T-helper 2 cell treated with Interferon-gamma antibody and Interleukin-4, amounts not matched to agents 100 ng/mL and 5 ng/mL, for 36 hours (primary cell): ENCODE measurements around the gene STRN. TPM values are rescaled to one million over a fixed set of nuclear protein-coding genes. Genes with fewer than 3 reads are reported as not detected.
"Not testable (repeated sequence)": the region's sequence is repeated elsewhere in the genome, so short reads cannot be mapped to it uniquely, and the experiment has no call there.

Source experiments
- intact Hi-C: fragments of 100-400 bp; cut with micrococcal nuclease; formaldehyde crosslinking; loops from one replicate; pipeline ENCODE4 v1.15.1; 2023
- total RNA-seq: library from RNA; stranded (reverse); gene quantifications from 2 replicates; pipeline ENCODE4 v1.2.3, GENCODE V29; 2022

Gene STRN, protein sequence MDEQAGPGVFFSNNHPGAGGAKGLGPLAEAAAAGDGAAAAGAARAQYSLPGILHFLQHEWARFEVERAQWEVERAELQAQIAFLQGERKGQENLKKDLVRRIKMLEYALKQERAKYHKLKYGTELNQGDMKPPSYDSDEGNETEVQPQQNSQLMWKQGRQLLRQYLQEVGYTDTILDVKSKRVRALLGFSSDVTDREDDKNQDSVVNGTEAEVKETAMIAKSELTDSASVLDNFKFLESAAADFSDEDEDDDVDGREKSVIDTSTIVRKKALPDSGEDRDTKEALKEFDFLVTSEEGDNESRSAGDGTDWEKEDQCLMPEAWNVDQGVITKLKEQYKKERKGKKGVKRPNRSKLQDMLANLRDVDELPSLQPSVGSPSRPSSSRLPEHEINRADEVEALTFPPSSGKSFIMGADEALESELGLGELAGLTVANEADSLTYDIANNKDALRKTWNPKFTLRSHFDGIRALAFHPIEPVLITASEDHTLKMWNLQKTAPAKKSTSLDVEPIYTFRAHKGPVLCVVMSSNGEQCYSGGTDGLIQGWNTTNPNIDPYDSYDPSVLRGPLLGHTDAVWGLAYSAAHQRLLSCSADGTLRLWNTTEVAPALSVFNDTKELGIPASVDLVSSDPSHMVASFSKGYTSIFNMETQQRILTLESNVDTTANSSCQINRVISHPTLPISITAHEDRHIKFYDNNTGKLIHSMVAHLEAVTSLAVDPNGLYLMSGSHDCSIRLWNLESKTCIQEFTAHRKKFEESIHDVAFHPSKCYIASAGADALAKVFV
- total RNA-seq: 34.5 and 35.2 TPM in 2 replicates

DNA sequence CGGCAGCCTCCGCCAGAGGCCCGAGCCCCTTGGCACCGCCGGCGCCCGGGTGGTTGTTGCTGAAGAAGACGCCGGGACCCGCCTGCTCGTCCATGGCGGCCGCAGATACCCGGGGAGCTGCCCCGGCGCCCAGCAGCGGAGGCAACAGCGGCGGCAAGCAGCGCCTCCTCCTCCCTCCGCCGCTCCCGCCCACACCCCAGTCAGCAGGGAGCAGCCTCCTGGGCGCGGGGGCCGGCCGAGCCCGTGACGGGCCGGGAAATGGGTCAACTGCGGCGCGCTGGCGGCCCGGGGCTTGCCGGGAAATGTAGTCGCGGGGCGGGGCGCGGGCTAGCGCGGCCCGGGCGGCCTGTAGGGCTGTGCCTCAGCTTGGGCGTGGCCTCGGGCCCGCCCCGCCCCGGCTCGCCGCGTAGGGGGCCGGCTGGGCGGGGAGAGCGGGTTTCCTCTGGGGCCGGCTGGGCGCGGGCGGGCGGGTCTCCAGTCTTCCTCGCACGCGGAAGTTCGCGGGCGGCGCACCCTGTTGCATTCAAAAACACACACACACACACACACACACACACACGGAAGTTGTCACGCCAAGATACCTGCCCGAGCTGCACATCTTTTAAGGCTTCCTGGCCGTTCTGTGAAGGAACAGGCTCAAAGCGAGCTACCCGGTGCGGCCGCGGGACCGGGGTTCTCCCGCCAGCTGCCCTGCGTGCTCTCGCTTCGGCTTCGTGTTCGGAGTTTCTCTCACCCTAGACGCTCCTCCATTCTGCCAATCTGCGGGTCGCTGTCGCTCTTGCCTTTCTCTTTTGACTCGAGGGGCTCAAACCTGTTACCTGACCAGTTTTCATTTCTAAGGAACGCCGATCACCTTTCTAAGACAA lies at the start of gene STRN:
Gene STRN, minus strand, starts transcription at position 167 of the 866 bp plus-strand sequence. Its CDS starts 73 bp downstream, at position 94.
- intact Hi-C loops: loop anchor here (1.0 to 10.0 kb wide), 7 partner anchors 39 to 1408 kb away; partner anchors contain the start of genes ATL2, CEBPZ, CEBPZOS and EIF2AK2

DNA sequence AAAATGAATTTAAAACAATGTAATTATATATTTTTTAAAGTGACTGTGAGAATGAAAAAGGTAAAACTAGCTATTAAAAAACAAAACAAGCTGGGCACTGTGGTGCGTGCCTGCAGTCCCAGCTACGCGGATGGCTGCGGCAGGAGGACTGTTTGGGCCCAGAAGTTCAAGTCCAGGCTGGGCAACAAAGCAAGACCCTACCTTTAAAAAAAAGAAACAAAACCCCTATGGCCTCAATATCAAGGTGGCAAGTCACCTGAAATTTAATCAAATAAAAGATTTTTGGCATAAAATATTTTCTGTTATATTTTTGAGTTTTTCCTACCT lies 46.9 kb upstream of the STRN start:
- intact Hi-C loops: no loop called here

DNA sequence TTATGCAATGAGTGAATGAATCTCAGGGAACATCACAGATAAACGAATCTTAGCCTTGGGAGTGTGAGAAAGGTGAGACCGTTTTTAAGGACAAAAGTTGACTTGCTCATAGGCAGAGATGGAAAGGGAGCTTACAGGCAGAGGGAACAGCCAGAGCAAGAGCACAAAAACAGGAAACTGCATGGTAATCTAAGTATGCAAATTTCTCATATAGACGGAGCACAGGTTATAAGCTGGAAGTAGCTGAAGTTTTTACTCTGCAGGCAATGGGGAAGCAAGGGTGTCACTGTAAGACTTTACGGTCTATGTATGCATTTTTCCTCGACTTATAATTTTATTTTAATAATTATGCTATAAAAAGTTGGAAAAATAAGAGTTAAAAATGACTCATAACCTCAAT lies 44.8 kb upstream of the STRN start:
- intact Hi-C loops: no loop called here

DNA sequence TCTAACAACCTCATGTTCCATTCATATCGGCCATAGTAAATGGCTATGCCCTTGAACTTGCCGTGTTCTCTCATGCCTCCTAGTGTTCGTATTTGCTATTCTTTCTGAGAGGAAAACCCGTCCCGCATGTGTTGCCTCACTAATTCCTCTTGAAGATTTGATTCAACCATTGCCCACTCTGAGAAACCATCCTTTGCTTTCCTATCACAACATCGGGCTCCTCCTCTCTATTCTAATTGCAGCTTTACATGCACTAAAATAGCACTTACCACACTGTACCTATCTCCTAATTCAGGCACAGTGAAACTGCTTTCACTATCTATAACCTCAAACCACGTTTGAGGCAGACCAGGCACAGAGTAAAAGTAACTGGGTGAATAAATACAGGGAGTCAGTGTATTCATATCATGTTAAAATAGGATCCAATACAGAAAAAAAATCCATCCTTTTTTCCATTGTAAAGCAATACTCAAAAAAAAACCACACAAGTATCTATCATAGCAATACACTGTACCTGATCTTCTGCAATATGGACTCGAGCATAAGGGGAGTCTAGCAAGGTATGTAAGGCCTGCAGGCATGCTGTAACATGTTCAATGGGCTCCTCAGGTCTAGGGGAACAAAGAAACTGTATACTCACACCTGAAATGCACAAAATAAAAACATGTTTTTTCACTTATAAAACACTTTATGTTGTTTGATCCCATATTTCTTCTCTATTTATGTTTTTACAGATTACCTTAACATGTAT lies 39.0 kb upstream of the STRN start:
- intact Hi-C loops: loop anchor here (1.0 kb wide), 2 partner anchors 39 to 225 kb away; partner anchors contain the start of gene STRN

DNA sequence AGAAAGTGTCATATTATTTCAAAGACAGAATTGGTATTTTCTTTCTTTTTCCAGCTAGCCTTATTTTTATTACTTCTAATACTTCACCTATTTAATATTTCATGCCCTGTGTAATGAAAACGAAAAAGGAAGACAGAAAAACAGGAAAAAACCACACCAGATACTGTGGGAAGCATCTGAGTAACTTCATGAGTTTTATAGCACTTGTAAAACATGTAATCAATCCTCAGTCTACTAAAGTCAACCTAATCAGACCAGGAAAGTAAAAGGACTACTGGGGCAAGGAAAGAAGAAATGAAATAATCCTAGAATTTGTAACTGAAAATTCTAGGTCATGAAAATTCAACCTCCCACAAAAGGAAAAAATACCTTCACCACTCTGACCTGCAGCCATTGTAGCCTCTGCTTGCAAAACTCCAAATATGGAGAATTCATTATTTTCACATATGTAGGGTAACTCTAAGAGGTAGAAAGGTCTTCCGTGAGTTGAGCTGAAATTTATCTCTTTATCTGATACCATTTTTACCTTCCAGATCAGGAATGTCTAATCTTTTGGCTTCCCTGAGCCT lies 34.7 kb upstream of the STRN start:
- intact Hi-C loops: no loop called here

DNA sequence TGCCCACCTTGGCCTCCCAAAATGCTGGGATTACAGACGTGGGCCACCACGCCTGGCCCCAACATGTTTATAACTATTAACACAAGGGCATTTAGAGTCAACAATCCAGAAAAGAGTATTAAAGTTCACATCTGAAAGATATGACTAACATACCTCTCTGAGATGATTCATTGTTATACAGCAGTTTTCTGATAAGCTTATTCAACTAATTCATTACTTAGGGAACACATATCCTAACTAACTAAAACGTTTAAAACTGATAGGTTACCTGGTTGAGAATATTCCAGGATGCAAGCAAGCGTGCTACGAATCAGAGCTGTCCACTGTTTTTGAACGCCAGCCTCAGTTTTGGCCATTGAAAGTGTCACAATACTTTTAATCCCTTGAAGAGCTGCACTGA lies 34.0 kb upstream of the STRN start:
- intact Hi-C loops: no loop called here

DNA sequence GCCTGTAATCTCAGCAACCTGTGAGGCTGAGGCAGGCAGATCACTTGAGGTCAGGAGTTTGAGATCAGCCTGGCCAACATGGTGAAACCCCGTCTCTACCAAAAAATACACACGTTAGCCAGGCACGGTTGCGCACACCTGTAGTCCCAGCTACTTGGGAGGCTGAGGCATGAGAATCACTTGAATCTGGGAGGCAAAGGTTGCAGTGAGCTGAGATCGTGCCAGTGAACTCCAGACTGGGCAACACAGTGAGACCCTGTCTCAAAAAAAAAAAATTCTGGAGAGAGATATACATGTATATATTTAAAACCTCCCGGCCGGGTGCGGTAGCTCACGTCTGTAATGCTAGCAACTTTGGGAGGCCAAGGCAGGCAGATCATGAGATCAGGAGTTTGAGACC lies 33.1 kb upstream of the STRN start:
- intact Hi-C loops: not testable (repeated sequence)

DNA sequence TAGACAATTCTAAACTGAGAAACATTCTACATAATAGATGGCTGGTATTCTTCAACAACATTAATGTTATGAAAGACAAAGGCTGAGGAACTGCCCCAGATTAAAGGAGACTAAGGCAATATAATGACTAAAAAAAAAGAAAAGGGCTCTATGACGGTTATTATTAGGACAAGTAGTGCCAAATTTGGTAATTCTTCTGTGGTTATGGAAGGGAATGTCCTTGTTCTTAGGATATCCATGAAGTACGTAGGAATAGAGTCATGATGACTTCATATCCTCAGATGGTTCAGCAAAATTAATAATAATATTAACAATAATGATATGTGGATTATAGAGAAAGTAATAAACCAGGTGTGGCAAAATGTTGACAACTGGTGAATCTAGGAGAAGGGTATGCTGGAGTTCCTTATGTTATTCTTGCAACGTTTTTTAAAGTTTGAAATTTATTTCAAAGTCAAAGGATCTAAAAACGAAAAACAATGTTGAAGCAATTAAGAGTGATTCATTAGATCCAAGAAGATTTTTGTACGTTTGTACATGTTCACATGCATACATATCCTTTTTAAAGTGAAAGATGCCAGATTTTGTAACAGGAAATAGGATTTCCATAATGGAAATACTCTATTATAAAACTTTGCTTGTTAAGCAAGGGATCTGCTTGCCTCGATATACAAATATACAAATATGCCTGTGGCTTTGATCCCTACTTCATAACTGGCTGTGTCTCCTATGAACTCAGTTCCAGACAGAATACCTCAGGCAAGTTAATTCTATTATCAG lies 27.7 kb upstream of the STRN start:
- intact Hi-C loops: no loop called here

DNA sequence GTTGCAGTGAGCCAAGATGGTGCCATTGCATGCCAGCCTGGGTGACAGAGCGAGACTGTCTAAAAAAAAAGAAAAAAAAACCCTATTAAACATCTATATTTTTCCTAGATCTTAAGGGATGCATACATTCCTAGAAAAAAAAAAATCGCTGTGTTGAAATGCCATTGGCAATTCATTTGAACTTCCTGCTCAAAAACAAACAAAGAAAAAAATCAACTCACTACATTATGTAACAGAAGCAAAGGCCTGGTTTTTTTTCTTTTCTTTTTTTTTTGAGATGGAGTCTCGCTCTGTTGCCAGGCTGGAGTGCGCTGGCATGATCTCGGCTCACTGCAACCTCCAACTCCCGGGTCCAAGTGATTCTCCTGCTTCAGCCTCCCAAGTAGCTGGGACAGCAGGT lies 21.7 kb upstream of the STRN start:
- intact Hi-C loops: no loop called here

DNA sequence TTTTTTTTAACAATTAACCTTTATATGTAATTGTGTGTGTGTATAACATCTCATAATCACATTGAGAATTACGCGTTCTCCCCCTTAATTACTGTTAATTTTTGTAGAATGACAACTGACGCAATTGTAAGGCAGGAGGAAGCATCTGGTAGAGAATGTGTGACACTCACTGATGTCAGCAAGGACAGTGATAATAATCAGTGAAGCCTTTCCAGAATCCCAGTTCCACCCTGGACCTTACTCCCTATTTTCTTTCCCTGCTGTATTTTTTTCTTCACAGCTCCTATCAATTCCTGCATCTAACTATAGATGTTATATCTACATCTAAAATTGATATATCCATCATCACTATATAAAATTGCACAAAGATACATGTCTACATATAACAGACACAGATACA lies 16.1 kb upstream of the STRN start:
- intact Hi-C loops: no loop called here

DNA sequence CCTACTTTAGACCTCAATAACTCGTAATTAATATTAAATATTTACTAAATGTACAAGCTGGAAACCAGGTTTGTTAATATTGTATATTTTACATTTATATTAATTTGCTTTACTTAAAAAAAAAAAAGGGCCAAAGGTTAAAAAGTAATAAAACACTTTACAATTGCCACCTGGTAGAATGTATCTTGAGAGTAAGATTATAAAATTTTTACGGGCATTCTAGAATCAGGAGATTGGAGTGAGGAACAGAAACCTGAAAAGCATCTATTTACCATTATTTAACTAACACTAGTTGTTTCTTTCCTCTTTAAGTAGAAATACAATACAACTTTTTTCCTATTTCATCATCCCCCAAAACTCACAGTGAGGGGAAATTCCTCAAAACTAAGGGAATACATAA lies 15.6 kb upstream of the STRN start:
- intact Hi-C loops: no loop called here

DNA sequence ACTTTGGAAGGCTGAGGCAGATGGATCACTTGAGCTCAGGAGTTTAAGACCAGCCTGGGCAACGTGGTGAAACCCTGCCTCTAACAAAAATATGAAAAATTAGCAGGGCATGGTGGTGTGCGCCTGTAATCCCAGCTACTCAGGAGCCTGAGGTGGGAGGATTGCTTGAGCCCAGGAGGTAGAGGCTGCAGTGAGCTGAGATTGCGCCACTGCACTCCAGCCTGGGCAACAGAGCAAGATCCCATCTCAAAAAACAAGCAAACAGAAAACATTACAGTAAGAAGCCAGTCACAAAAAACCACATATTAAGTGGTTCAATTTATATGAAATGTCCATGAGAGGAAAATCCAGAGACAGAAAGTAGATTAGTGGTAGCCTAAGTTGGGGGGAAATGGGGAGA lies 12.7 kb upstream of the STRN start:
- intact Hi-C loops: not testable (repeated sequence)

DNA sequence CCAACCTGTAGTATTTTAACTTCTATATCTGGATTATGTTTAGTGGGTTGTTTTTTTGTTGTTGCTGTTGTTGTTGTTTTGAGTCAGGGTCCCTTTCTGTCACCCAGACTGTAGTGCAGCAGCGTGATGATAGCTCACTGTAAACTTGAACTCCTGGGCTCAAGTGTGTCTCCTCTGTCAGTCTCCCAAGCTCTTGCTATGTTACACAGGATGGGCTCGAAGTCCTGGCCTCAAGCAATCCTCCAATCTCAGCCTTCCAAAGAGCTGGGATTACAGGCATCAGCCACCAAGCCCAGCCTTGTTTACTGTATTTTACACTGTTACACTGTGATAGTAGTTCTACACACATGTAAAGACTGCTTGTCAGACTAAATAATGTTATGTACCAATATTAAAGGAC lies 9.7 kb upstream of the STRN start:
- intact Hi-C loops: no loop called here

DNA sequence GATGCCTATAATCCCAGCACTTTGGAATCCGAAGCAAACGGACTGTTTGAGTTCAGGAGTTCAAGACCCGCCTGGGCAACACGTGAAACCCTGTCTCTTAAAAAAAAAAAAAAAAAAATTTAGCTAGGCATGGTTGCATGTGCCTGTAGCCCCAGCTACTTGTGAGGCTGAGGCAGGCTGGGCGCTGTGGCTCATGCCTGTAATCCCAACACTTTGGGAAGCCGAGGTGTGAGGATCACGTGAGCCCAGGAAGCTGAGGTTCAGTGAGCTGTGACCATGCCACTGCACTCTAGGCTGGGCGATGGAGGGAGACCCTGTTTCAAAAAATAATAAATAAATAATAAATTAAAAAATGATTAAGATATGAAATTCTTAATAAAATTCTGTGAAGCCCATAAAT lies 9.0 kb upstream of the STRN start:
- intact Hi-C loops: no loop called here

DNA sequence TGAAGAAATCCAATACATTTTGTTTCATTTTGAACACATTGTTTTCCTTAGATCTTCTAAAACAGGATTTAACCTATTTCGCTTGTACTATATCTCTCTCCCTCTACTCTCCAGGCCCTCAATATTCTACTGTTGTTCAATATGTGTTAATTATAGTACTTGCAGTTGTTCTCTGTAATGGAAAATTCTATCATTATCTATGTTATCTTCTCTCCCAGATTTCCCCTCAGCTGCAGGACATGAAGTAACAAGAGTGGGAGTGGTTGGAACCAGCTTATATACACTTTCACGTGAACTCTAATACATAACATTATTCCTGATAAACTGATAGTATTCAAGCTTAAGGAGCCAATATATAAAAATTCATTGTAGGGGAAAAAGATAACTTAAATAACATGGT lies 7.0 kb upstream of the STRN start:
- intact Hi-C loops: no loop called here

DNA sequence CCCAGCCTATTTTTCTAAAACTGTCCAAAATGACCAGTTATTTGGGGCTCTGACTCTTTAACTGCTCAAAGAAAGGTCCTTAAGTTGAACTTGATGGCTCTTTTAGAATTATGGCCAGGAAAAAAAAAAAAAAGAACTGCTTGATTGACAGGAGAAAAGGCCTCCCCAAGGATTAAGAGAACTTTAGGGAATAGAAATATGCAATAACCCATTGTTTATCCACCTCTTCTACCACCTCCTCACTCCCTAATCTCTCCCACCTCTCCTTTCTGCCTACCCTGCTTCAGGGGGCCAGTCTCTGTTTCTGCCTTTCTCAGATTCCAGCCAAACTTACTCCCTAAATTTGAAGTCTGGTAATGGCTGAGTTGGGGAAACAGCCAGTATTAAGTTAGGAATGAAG lies 5.7 kb upstream of the STRN start:
- intact Hi-C loops: no loop called here

DNA sequence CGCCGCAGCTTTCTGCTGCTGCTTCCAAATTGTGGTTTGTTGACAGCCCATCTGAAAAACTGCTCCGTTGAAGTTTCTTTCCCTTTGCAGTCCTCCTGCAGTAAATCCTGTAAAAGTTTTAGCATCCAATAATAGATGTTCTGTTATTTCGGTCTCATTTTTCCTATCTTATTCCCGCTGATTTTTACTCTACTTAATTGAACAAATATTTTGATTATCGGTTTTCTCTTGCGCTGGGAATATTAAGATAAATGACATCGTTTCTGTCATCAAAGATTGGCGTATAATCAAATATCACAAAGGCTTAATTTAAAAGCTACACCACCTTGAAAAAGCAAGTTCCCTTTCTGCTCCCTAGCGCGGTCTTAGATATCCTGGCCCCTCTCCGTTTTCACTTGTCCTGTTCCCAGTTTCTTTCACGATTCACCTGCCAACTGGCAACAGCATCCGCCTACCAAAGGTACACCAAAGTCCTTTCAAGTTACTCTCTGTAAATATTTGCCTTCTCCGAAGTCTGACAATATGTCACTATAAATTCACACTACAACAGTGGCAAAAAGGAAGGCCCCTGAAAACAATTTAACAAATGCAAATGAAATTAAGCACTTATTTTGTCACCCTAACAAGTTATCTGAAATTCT lies 1.0 kb upstream of the STRN start:
- intact Hi-C loops: loop anchor here (2.0 to 10.0 kb wide), 3 partner anchors 229 to 1407 kb away; partner anchors contain the start of genes ATL2, CEBPZOS and FEZ2

DNA sequence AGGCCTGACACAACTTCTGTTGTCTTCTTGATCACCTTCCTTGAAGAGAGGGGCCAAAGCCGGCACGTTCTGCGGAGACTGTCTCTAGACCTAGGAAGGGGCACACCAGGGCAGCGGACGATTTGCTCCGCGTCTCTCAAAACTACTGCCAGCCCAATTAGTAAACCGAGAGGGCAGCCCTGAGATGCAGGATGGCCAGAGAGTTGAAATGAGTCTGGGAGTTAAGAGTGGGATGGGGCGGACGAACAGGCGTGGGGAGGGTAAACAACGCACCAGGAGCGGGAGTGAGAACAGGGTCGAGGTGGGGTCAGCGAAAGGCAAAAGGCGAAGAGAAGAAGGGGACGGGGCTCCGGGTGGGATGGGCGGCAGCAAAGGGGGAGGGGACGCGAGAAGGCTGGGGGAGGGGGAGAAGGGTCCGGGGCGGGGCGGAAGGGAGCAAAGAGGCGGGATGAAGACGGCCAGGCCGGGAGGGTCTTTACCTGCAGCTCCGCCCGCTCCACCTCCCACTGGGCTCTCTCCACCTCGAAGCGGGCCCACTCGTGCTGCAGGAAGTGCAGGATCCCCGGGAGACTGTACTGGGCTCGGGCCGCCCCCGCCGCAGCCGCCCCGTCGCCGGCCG lies 476 bp downstream of the STRN start:
- intact Hi-C loops: loop anchor here (1.0 to 10.0 kb wide), 7 partner anchors 39 to 1409 kb away; partner anchors contain the start of genes ATL2, CEBPZ, CEBPZOS and EIF2AK2

DNA sequence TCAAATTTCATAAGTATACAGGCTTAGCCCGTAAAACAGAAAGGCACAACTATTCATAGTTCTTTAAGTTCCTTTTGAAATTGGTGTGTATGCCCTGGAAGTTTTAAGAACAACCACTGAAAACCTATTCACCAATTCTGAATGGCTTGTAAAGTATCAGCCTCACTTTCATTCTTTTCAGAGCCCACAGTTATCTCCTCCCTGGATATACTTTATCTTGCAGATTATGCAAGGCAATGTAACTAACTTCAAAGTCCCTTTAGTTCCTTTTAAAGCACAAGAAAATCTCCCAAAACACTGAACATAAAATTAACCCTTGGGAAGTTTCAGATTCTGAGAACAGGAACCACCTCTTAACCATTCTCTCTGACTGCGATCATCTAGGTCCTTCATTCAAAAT lies 1.1 kb downstream of the STRN start:
- intact Hi-C loops: loop anchor here (5.0 to 10.0 kb wide), 2 partner anchors 368 to 1410 kb away; partner anchors contain the start of genes ATL2 and FEZ2
